Panc1 (cell line): ENCODE results near the gene RHOH.

Experiments used
- CTCF ChIP-seq: fragments of 450-650 bp; IDR thresholded peaks from 2 replicates; pipeline ENCODE4 v1.5.1; 2017; ENCODE audit warnings: mild to moderate bottlenecking
- REST ChIP-seq, 2 experiments: IDR thresholded peaks; 2 replicates each; pipeline ENCODE4 v1.6.1; 2011 to 2012; ENCODE audit warnings: low read depth in 2 of 2, control low read depth in 1 of 2, low read length in 1 of 2, mild to moderate bottlenecking in 1 of 2, moderate library complexity in 1 of 2; ENCODE audit not compliant: insufficient read depth in 1 of 2

GRCh38 chr4:40193016-40193571 lies 3.7 kb upstream of the RHOH start:
- TF ChIP-seq CTCF, result no peak
- TF ChIP-seq REST (IDR thresholded peaks at IDR 0.05; ENCODE audit: insufficient read depth in 1 of 2, low read depth in 2 of 2, low read length in 1 of 2), result no peak
